NCI-H345 (cell line): ENCODE measurements around the gene SRMS.

Experiments
- DNase-seq: peaks from one replicate; lab custom pipeline; 2025; lab: John Stamatoyannopoulos, UW

SRMS gene

DNA sequence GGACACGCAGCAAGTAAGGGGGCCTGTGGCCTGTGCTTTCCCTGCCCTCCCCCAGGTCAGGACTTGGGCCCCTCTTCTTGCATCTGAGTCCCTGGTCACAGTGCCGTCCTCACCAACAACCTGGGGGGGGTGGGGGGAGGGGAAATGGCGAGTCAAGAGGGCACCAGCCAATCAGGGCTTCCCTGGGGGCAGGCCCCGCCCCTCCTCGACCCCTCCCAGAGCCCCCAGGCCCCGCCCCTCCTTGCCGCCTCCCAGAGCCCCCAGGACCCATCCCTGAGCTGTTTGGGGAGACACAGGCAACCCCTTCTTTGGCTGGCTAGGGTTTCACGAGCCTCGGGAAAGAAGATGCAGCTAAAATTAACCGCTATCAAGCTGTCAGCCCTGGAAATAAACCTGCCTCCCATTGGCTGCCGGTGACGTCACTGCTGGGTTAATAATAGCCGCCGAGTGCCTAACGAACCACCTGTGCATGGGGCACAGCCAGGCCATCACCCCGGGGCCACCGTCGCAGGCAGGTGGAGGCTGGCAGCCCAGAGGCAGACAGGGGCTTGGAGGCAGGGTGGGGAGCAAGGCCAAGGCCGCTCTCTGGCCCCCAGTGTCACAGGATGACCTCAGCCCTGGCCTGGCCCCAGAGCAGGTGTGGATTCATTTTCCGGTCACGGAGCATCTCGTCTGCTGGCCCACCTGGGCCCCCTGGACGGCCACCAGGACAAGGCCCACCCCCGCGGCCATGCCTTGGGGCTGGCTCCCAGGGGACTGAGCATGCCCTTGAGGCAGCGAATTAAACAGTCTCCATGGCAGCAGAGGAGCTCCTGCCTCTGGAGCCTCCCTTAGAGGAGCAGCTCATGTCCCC, 45.5 kb downstream of the SRMS start:
- DNase-seq: peak; percentile 88

DNA sequence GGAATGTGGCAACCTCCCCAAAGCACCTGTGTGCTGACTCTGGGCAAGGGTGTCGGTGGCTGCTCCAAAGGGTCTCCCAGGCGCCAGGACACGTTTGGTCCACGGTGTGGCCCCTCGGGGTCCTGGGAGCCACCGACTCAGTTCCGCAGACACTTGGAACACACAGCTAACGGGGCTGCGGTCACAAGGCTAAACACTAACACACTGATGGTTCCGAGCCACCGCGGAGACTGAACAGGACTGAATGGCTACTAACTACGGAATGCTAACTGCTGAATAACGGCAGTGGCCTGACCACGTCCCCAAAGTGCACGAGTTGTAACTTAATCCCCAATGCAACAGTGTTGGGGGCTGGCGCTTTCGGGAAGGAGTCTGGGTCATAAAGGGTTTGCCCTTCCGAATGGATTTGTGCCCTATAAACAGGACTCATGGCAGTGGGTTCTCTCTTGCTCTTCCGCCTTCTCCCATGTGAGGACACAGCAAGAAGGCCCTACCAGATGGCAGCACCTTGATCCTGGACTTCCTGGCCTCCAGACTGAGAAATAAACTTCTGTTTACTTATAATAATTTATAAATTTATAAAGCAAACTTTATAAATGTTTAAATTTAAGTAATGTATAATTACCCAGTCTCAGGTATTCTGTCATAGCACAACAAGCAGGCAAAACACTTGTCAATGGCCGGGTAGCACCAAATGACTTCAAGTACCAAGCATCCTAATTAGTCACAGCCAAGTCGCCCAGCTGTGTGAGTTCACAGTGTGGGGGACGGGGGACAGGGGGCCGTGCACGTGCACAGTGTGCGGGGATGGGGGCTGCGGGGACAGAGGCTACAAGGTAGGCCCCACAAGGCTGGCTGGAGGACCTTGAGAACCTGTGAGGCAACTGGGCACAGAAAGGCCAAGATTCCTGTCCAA, 46.4 kb downstream of the SRMS start:
- DNase-seq: no peak

DNA sequence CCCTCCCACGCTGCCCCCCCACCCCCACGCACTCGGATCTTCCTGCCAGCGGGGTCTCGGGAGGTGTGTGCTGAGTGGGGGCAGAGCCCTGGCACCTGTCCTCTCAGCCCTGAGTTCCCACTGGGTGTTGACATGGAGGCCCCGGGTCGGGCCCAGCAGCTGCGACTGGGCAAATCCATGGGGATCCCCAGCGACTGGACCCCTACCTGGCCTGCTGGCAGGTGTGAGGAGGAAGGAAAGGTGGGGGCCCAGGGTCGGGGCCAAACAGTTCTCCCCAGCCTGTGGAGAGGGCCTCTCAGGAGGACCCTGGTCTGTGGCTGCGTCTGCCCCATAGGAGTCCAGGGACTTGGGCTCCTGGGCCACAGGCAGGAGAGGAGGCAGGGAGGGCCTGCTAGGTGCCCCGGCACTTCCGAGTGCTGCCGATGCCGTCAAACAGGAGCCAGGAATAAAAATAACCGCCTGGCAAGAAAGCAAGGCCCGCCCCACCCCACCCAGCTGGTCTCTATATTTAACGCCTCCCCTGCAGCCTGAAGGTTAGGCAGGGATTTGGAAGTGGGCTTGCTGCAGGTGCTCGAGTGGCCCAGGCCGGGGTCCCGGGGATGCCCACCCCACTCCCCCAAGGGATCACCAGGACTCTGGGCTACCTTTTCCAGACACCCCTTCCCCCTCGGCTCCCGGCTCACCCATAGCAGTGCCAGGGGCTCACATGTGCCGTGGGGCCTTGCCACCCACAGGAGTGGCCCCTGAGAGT, 47.2 kb downstream of the SRMS start:
- no peak for DNase-seq

DNA sequence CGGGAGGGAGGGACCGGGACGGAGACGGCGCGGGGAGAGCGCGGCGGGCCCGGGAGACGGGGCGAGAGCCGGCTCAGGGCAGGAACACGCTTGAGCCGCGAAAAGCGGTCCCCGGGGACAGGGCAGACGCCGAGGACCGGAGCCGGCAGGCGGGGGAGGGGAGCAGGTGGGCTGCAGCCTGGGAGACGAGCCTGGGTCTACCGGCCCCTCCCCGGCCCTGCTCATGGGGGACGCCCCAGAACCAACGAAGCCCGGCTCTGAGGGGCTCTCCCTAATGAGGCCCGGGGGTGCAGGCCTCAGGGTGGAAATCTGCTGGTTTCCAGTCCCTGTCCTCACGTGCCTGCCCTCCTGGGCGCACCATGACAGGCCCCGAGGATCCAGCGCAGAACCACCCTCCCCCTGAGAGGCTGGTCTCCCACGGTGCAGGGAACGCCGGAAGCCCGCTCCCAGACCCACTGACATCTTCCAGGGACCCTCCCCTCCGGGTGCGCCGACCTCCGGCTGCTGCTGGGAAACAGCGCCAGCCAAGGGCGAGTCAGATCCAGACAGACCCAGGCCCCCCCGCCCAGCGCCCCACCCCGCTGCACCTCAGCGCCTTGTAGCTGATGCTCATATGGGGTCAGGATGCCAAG, 48.1 kb downstream of the SRMS start:
- DNase-seq: no peak

DNA sequence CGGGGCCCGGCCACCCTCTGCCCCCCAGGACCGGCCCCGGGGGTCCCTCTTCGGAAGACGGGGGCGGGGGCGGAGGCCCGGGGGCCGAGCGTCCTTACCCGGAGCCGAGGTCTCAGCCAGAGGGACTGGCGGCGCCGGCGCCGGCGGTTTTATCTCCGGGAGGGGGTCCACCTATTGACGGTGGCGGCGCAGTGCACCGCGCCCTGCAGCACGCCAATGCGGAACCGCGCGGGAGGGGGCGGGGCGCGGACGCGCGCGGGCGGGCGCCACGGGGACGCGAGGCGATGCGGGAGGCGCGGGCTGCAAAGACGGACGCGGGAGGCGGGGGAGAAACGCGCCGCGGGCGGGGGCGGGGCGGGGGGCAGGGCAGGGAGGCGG, 48.6 kb downstream of the SRMS start, which contains the start of gene EEF1A2:
Gene EEF1A2, minus strand, starts transcription at position 124 of the 378 bp plus-strand sequence. CDS start 1,320 bp downstream, outside the sequence.
- DNase-seq: peak; percentile 67

DNA sequence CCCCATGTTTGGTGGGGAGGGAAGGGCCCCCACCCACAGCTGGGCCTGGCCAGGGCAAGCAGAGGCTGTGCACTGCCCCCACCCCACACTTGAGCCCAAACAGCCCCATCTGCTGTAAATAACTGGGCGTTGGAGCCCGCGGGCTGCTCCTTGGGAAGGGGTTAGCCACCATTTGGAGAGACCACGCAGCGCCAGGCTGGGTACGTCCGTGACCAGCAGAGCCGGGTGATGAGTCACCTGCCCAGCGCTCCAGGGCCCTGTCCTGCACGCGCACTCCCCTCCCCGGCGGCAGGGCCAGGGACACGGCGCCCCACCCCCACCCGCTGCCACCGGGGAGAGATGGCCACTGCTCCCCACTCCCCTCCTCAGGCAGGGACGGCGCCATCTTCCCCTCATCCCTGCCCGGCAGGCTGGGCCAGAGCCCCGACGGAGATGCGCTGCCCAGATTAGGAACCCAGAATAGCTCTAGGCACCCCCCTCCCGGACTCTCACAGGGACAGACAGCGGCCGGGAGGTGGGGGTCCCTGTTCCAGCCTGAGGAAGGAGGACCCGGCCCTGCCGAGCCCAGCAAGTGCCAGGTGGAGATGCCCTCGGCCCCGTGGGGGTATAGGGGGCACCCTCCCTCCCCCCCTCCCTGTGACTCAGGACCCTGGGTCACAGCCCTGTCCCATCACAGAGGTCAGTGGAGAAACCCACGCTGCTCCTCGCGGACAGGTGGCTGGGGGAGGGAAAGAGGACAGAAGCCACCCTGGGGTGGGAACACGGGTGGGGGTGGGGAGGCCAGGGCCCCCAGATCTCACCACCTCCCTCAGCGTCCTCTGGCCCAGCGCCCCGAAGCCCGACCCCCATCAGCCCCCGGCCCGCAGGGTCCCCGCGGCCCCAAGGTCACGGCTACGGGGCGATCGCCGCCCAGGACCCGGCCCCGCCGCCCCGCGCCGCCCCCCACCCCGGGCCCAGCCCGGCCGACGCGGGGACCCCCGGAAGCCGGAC, 49.3 kb downstream of the SRMS start:
- DNase-seq: peak; percentile 19

DNA sequence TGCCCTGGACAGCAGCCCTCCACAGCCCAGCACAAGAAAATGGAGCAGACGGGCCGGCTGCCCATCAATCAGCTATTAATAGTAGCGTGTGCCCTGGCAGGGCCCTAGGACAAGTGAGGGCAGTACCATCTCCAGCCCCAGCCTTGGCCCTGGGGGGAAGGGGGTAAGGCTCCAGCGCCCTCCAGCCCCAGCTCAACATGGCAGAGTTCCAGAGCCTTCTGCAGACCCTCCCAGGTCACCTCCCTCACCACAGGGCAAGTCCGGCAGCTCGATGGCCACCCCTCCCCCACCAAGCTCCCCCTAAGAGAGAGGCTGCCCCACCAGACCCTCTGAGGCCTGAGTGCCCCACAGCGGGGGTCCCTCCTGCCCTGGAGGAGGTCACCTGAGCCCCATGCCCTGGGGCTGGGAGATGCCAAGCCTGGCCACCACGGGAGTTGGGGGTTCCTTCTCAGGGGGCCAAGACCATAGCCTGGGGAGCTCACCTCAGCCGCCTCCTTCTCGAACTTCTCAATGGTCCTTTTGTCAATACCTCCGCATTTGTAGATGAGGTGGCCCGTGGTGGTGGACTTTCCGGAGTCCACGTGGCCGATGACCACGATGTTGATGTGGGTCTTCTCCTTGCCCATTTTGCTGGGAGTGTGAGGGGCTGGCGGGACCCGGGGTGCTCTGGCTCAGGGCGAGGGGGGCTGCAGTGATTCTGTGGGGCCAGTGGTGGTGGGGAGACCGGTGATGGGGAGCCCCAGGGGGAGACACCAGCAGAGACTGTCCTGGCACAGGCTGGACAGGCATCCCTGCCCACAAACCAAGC, 50.2 kb downstream of the SRMS start:
- DNase-seq: no peak

DNA sequence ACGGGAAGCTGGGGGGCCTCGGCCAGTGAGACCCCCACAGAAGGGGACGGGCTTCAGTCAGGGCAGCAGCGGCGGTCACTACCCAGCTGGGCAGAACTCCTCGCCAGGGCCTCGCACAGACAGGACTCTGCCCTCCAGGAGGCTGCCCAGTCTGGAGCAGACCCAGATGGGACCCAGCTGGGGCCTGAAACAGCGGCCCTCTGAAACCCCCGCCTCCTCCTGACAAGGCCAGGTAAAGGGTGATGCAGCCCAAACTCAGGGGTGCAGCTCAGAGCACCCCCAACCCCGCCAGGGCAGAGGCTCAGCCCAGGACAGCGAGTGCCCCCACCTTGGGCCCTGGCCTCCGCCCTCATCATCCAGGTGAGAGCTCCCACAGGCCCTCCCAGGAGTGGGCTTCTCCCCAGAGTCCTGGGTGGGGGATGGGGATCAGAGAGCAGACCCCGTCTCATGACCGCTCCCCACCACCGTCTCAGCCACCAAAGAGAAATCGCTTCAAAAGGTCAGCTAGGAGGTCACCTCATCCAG, 50.9 kb downstream of the SRMS start:
- DNase-seq: no peak

DNA sequence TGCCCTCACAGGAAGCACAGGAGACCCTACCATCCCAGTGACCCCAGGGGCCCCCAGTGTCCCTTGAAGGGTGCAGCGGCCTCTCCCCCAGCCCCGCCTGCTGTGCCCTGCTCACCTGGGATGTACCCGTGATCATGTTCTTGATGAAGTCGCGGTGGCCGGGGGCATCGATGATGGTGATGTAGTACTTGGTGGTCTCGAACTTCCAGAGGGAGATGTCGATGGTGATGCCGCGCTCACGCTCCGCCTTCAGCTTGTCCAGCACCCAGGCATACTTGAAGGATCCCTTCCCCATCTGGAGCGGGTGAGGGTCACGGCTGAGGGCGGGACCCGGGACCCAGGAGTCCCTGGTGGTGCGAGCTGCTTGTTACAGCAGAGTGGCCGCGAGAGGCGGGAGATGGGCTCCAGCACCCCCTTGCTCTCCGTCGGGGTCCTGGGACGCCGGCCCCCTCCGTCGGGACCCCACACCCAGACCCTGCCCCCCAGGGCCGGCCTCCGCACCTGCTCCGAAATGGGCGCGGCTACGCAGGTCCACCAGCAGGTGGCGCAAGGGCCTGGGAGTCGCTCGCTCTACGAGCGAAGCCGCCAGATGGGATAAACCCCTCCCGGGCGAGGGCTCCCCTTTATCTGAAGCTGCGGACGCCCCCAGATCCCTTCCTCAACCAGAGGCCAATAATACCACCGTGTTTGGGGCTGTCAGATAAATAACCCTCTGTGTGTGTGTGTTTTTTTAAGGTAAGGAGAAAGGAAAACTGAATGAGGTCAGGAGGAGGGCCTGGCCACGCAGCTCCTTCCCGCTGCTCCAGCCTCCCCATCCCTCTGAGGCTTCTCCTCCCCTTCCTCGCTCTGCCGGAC, 51.6 kb downstream of the SRMS start:
- DNase-seq: peak; percentile 73

DNA sequence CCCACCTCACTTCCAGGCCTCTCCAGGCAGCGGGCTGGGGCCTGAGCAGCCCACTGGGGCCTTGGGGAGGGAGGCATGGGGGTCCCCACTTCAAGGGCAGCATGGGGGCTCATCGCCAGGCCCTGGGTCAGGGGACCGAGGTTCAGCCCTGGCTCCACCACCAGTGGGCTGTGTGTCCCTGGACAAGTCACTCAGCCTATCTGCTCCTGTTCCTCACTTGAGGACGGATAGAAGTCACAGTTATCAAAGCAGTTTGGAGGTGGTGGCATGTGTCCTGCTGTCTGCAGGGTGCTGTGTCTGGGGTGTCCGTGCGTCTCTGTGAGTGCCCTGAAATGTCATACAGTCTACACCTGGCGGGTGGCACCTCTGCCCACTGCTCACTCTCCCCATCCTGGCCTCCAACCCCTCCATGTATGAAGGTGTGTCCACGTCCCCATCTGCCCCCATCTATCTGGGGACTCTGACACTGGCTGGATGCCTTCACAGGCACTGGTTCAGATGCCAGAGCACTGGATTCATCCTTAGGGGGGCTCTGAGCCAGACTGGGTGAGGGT, 52.3 kb downstream of the SRMS start:
- DNase-seq: no peak

DNA sequence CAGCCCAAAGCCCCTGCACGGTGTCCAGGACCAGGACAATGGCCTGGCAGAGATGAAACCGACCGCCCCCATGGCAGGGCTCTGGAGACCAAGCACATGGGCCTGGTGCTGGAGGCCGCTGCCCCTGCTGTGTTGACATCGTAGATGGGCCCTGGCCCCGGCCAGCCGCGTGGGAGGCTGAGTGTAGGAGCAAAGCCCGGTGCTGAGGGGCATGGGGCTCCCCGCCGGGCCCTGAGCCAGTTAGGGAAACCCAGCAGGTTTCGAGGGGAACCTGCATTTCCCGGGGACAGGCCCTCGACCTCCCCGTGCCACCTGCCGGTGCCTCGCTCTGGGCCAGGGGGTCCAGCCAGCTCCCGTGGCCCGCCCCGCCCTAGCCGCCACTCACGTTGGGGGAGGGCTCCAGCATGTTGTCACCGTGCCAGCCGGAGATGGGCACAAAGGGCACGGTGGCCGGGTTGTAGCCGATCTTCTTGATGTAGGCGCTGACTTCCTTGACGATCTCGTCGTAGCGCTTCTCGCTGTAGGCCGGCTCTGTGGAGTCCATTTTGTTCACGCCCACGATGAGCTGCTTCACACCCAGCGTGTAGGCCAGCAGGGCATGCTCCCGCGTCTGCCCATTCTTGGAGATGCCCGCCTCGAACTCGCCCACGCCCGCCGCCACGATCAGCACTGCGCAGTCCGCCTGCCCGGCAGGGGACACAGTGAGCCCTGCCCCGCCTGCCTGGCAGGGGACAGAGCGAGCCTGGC, 53.0 kb downstream of the SRMS start:
- no peak for DNase-seq

DNA sequence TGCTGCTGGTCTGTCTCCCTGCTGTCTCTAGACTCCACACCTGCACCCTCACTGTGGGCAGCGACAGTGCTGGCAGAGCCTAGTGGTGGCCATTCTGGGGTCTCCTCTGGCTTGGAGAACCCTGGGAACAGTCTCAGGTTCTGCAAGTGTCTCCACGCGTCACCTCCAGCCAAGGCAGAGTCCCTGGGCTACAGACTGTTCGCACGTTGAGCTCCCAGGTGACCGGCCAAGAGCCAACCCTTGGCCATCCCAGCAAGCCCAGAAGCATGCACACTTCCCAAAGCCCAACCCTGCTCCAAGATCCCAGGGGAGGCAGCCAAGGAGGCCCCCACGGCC, 53.5 kb downstream of the SRMS start:
- DNase-seq: no peak

DNA sequence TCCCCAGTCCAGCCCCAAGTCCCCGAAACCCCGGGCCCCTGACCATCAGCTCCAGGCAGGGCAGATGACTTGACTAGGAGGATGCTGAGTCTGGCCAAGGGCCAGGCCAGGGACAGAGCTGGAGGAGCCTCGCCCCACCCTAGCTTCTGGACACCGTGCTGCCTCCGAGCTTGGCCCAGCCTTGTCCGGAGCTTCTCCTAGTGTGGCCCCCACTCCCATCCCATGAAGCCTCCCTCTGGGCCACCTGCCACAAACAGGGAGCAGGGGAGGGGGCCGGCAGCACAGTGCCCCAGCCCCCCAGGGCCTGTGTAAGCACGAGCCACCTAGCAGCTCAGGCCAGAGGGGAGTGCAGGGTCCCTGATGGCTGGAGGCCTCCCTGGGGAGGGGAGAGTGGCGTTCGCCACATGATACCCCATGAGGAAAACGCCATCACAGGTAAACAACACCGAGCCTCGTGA, 54.0 kb downstream of the SRMS start:
- DNase-seq: no peak

DNA sequence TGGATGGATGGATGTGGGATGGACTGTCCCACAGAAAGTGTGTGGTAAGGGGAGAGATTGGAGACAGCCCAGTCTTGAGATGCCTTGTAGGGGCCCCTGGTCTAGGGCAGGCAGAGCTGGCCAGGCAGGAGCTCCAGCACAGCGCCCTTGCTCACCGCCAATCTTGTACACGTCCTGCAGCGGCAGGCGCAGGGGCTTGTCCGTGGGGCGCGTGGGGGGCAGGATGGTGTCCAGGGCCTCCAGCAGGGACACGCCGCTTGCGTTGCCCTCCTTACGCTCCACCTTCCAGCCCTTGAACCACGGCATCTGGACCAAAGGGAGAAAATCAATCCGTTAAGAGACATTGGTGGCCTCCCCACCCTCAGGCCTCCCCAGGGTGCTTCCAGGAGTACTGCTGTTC, 54.6 kb downstream of the SRMS start:
- DNase-seq: no peak

DNA sequence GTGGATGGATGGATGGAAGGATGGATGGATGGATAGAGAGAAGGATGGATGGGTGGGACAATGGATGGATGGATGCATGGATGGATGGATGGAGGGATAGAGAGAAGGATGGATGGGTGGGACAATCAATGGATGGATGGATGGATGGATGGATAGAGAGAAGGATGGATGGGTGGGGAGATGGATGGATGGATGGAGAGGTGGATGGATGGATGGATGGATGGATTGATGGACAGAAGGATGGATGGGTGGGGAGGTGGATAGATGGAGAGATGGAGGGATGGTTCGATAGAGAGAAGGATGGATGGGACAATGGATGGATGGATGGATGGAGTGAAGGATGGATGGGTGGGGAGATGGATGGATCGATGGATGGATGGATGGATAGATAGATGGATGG, 55.0 kb downstream of the SRMS start:
- DNase-seq: no peak

DNA sequence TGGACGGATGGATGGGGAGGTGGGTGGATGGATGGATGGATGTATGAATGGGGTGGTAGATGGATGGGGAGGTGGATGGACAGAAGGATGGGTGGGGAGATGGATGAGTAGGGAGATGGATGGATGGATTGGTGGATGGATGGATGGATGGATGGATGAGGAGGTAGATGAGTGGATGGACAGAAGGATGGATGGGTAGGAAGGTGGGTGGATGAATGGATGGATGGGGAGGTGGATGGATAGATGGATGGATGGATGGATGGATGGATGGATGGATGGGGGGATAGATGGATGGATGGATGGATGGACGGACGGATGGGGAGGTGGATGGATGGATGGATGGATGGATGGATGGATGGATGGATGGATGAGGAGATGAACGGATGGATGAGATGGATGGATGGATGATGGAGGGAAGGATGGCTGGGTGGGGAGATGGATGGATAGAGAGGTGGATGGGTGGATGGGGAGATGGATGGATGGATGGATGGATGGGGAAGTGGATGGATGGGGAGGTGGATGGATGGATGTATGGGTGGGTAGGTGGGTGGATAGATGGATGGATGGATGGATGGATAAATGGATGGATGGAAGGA, 55.8 kb downstream of the SRMS start:
- no peak for DNase-seq

DNA sequence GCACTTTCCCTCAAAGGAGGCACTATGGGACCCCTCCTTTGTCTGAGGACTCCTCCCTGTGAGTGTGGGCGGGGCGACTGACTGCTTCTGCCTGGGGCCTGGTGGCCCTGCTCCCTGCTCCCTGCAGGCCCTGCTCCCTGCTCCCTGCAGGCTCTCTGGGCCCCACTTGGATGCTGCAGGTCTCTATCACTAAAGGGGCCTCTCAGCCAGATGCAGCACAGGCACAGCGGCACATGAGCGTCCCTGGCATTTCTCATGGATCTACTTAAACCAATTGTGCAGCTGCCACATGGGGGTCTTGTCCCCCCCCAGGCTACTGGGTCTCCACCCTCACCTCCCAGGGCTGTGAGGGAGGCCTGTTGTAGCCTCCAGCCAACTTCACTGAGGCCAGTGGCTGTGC, 56.5 kb downstream of the SRMS start:
- DNase-seq: no peak
